PFSK-1 (cell line): ENCODE measurements around the gene RBPJL.

Experiments used
- FOXP2 ChIP-seq: optimal IDR thresholded peaks from 2 replicates; pipeline ENCODE3; 2011; ENCODE audit warnings: borderline replicate concordance, control low read depth, inconsistent platforms; ENCODE audit not compliant: insufficient read depth; ENCODE audit errors: extremely low read length, extremely low read depth
- POLR2AphosphoS5 ChIP-seq: IDR thresholded peaks from 2 replicates; pipeline ENCODE4 v1.6.1; 2012; ENCODE audit warnings: low read depth, mild to moderate bottlenecking, control low read depth, low read length, moderate library complexity
- SIN3A ChIP-seq: IDR thresholded peaks from 2 replicates; pipeline ENCODE4 v1.6.1; 2012; ENCODE audit warnings: mild to moderate bottlenecking, low read length, moderate library complexity, borderline replicate concordance; ENCODE audit not compliant: insufficient read depth
- TAF1 ChIP-seq: IDR thresholded peaks from 2 replicates; pipeline ENCODE4 v1.6.1; 2012; ENCODE audit warnings: low read length, control low read depth, borderline replicate concordance; ENCODE audit not compliant: insufficient read depth
- TF ChIP-seq, protein P1 (sequence below), 2 experiments: IDR thresholded peaks; 2 replicates each; pipeline versions ENCODE4 v1.6.1 to v1.8.0; 2011 to 2012; ENCODE audit warnings: low read depth in 2 of 2, low read length in 2 of 2, control low read depth in 1 of 2, inconsistent platforms in 1 of 2, mild to moderate bottlenecking in 1 of 2, moderate library complexity in 1 of 2; ENCODE audit not compliant: insufficient read depth in 1 of 2

The RBPJL gene

DNA sequence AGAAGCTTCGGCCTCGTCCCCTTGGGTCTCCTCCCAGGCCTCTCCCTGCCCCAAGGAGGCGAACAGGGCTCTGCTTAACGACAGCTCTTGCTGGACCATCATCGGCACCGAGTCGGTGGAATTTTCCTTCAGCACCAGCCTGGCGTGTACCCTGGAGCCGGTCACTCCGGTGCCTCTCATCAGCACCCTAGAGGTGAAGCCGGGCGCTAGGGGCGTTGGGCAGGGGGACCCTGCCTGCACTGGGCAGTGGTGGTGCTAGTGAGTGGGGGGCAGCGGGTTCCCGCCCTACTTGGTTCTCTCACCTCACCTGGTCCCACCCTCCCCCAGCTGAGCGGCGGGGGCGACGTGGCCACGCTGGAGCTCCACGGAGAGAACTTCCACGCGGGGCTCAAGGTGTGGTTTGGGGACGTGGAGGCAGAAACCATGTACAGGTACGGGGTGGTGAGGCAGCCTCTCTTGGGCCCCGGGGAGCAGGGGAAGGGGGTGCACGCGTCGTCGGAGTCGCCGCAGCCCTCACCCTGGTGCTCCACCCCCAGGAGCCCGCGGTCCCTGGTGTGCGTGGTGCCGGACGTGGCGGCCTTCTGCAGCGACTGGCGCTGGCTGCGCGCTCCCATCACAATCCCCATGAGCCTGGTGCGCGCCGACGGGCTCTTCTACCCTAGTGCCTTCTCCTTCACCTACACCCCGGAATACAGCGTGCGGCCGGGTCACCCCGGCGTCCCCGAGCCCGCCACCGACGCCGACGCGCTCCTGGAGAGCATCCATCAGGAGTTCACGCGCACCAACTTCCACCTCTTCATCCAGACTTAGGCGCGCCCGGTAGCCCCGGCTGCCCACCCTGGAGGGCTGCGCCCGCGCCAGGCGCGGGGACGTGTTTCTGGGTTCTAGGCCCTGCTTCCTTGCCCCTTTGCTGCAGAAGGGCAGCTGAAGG lies 9.8 kb downstream of the RBPJL start:
- no peak for TF ChIP-seq FOXP2

DNA sequence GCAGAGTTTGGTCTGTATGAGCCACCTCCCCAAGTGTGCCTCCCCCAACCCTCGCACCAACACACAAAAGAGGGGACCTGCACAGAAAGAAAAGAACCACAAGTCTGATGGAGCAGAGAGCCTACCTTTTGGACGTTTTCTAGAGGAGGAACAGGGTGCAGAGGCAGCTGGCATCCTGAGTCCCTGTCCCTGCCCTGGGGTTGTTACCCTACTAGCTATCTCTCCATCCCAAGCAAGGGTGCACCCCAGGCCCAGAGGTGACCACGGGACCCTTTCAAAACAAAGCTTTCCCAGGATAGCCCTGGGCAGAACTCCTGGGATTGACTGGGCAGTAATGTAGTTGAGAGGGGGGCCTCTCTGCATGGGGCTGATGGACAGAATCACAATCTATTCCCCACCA lies 11.2 kb downstream of the RBPJL start:
- TF ChIP-seq SIN3A (no peak), POLR2AphosphoS5 (no peak), FOXP2 (no peak), TAF1 (no peak)
- TF ChIP-seq, protein P1, sequence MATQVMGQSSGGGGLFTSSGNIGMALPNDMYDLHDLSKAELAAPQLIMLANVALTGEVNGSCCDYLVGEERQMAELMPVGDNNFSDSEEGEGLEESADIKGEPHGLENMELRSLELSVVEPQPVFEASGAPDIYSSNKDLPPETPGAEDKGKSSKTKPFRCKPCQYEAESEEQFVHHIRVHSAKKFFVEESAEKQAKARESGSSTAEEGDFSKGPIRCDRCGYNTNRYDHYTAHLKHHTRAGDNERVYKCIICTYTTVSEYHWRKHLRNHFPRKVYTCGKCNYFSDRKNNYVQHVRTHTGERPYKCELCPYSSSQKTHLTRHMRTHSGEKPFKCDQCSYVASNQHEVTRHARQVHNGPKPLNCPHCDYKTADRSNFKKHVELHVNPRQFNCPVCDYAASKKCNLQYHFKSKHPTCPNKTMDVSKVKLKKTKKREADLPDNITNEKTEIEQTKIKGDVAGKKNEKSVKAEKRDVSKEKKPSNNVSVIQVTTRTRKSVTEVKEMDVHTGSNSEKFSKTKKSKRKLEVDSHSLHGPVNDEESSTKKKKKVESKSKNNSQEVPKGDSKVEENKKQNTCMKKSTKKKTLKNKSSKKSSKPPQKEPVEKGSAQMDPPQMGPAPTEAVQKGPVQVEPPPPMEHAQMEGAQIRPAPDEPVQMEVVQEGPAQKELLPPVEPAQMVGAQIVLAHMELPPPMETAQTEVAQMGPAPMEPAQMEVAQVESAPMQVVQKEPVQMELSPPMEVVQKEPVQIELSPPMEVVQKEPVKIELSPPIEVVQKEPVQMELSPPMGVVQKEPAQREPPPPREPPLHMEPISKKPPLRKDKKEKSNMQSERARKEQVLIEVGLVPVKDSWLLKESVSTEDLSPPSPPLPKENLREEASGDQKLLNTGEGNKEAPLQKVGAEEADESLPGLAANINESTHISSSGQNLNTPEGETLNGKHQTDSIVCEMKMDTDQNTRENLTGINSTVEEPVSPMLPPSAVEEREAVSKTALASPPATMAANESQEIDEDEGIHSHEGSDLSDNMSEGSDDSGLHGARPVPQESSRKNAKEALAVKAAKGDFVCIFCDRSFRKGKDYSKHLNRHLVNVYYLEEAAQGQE (IDR thresholded peaks at IDR 0.05; ENCODE audit: insufficient read depth in 1 of 2, low read depth in 2 of 2, low read length in 2 of 2), result no peak

DNA sequence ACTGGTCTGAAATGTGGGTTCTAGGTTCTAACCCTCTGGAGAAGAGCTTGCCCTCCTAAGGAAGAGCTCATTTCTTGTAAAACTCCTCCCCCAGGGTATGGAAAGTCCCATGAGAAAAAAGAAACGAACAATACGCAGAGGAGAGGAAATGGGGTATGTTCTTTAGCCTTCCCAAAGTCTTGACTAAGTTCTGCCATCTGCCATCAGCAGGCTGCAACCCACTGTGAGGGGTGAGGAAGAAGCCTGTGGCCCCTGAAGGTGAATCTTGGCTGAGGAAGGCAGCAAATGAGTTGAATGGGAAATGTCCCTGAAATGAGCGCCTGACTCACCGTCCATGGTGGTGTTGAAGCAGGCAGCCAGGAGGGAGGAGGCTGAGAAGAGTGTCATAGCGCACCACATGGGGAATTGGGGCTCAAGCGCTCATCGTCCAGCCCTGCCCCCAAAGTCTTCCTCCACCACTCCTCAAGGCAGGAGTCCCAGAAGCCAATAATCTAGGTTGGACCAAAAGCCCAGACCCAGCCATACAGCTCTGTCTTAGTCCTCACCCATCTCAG lies 11.8 kb downstream of the RBPJL start:
- TF ChIP-seq, protein P1 (IDR thresholded peaks at IDR 0.05; ENCODE audit: insufficient read depth in 1 of 2, low read depth in 2 of 2, low read length in 2 of 2), result no peak
- TF ChIP-seq FOXP2, result no peak
- no peak for TF ChIP-seq POLR2AphosphoS5
- no peak for TF ChIP-seq SIN3A
- no peak for TF ChIP-seq TAF1

DNA sequence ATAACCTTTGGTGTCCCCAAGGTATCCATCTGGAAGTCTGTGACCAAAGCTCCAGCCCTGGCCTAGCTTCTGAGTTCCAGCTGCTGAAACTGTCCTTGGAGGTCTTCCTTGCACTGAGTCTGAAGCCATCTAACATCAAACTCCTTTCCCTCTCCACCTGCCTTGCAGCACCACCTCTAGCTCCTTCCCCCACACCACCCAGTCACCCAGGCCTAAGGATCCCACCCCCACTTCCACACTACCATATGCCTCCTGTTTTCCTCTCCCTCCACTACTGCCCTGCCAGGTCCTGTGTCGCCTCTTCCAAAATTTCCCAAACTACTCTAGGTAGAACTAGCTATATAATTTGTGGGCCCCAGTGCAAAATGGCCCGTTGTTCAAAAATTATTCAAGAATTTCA lies 12.3 kb downstream of the RBPJL start:
- TF ChIP-seq FOXP2 (no peak), TAF1 (no peak), SIN3A (no peak), POLR2AphosphoS5 (no peak)
- TF ChIP-seq, protein P1 (IDR thresholded peaks at IDR 0.05; ENCODE audit: insufficient read depth in 1 of 2, low read depth in 2 of 2, low read length in 2 of 2), result no peak

DNA sequence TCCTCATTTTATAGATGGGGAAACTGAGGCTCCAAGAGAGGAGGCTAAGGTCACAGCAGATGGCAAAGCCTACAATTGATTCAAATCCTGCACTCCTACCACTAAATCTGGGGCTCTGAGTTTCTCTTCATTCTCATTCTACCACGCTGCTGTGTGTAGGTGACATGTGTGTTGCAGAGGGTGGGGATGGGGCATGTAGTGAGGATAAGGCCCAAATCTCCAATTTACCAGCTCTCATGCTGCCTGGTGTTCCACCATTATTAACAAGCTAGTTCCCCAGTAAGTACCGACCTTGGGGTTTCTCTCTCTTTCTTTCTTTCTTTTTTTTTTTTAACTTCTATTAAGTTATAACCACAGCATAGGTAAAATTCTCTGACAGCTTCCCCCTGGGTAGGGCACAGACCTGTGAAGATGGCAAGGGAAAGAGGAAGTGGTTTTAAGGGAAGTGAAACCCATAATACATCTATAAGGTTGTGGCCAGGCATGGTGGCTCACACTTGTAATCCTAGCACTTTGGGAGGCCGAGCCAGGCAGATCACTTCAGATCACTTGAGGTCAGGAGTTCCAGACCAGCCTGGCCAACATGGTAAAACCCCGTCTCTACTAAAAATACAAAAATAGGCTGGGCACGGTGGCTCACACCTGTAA lies 14.4 kb downstream of the RBPJL start:
- TF ChIP-seq, protein P1 (IDR thresholded peaks at IDR 0.05; ENCODE audit: insufficient read depth in 1 of 2, low read depth in 2 of 2, low read length in 2 of 2), result no peak
- TF ChIP-seq POLR2AphosphoS5, result no peak
- no peak for TF ChIP-seq SIN3A
- no peak for TF ChIP-seq FOXP2
- TF ChIP-seq TAF1, result no peak
